Measurements from ENCODE around the gene TRPM2.

DNA sequence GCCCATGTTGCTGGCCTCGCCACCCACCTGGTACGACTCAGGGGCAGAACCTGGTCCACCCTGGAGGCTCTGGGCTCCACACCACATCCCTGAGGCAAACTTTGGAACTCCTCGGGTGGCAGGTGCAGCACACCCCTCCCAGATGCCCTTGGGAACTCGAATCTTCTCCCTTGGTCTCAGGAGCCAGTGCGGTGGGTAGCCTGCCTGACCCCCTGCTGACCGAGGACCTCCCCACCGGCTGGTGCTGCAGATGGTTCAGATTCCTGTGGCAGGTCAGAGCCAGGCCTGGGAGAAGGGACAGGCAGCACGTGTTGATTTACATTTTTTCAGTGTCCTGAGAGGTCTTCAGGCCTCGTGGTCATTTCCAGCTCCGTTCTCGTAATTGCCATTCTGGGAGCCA, 7.9 kb upstream of the TRPM2 start:
- TF ChIP-seq, protein P1, sequence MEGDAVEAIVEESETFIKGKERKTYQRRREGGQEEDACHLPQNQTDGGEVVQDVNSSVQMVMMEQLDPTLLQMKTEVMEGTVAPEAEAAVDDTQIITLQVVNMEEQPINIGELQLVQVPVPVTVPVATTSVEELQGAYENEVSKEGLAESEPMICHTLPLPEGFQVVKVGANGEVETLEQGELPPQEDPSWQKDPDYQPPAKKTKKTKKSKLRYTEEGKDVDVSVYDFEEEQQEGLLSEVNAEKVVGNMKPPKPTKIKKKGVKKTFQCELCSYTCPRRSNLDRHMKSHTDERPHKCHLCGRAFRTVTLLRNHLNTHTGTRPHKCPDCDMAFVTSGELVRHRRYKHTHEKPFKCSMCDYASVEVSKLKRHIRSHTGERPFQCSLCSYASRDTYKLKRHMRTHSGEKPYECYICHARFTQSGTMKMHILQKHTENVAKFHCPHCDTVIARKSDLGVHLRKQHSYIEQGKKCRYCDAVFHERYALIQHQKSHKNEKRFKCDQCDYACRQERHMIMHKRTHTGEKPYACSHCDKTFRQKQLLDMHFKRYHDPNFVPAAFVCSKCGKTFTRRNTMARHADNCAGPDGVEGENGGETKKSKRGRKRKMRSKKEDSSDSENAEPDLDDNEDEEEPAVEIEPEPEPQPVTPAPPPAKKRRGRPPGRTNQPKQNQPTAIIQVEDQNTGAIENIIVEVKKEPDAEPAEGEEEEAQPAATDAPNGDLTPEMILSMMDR (IDR thresholded peaks at IDR 0.05) = no peak
- TF ChIP-seq POLR2A (IDR thresholded peaks at IDR 0.05) = no peak
